HEK293 (cell line): ENCODE results near the gene BTBD3.

ENCODE experiments used
- CTCF ChIA-PET: fragments of 350-600 bp; formaldehyde crosslinking; extraction: SDS; loops from one replicate; lab custom pipeline; 2021; ENCODE audit warnings: antibody characterized with exemption; lab: Yijun Ruan, JAX
- POLR2A ChIA-PET: fragments of 300-600 bp; formaldehyde crosslinking; extraction: SDS; loops from one replicate; lab custom pipeline; 2020; ENCODE audit warnings: antibody characterized with exemption, inconsistent platforms; lab: Yijun Ruan, JAX
- H3K27ac ChIP-seq: fragments of 200-500 bp; sonication (Bioruptor generic); 2 replicates; pipeline ENCODE4 v1.5.1; 2014; ENCODE audit warnings: low read depth, low read length, control low read depth, inconsistent platforms; ENCODE audit errors: extremely low read depth
- H3K36me3 ChIP-seq, 2 experiments: fragments of 200-500 bp in 1 of 2; sonication (Bioruptor generic) in 1 of 2; 1 replicate in 1 of 2; 2 replicates in 1 of 2; pipeline ENCODE4 v1.5.1; 2014 to 2017; ENCODE audit warnings: inconsistent platforms in 2 of 2, low read length in 2 of 2; ENCODE audit not compliant: control insufficient read depth in 2 of 2, insufficient read depth in 1 of 2
- H3K4me1 ChIP-seq: fragments of 200-500 bp; sonication (Bioruptor generic); 2 replicates; pipeline ENCODE4 v1.5.1; 2014; ENCODE audit warnings: mild to moderate bottlenecking, low read length, inconsistent platforms; ENCODE audit not compliant: control insufficient read depth, insufficient read depth
- H3K4me3 ChIP-seq: 2 replicates; pipeline ENCODE4 v1.5.1; 2011; ENCODE audit warnings: low read depth, mild to moderate bottlenecking, control low read depth, low read length, moderate library complexity
- H3K9me3 ChIP-seq: fragments of 200-500 bp; sonication (Bioruptor generic); 2 replicates; pipeline ENCODE4 v1.5.1; 2014; ENCODE audit warnings: low read depth, low read length, inconsistent platforms; ENCODE audit not compliant: control insufficient read depth, insufficient read depth
- BCL11A ChIP-seq: fragments of 450-650 bp; formaldehyde crosslinking; IDR thresholded peaks from 2 replicates; pipeline ENCODE4 v1.5.1; 2016; ENCODE audit warnings: low read depth, missing biosample characterization, missing genetic modification characterization
- KLF1 ChIP-seq: fragments of 450-650 bp; formaldehyde crosslinking; IDR thresholded peaks from 2 replicates; pipeline ENCODE4 v1.5.1; 2016; ENCODE audit warnings: missing biosample characterization, missing genetic modification characterization
- REPIN1 ChIP-seq: fragments of 450-650 bp; formaldehyde crosslinking; IDR thresholded peaks from 2 replicates; pipeline ENCODE4 v1.5.1; 2017; ENCODE audit warnings: missing biosample characterization, missing genetic modification characterization, low read depth
- SCRT2 ChIP-seq: fragments of 450-650 bp; formaldehyde crosslinking; IDR thresholded peaks from 2 replicates; pipeline ENCODE4 v1.5.1; 2016; ENCODE audit warnings: missing biosample characterization, missing genetic modification characterization
- ZBTB48 ChIP-seq: fragments of 450-650 bp; formaldehyde crosslinking; IDR thresholded peaks from 2 replicates; pipeline ENCODE4 v1.5.1; 2016; ENCODE audit warnings: missing biosample characterization, missing genetic modification characterization
- ZNF138 ChIP-seq: fragments of 450-650 bp; formaldehyde crosslinking; IDR thresholded peaks from 2 replicates; pipeline ENCODE4 v1.5.1; 2016; ENCODE audit warnings: missing biosample characterization, missing genetic modification characterization, borderline replicate concordance
- ZNF146 ChIP-seq: fragments of 450-650 bp; formaldehyde crosslinking; IDR thresholded peaks from 2 replicates; pipeline ENCODE4 v1.5.1; 2016; ENCODE audit warnings: missing biosample characterization, missing genetic modification characterization
- ZNF184 ChIP-seq: fragments of 450-650 bp; IDR thresholded peaks from 2 replicates; pipeline ENCODE4 v1.5.1; 2018; ENCODE audit warnings: missing biosample characterization, mild to moderate bottlenecking, missing genetic modification characterization
- ZNF24 ChIP-seq: fragments of 450-650 bp; formaldehyde crosslinking; IDR thresholded peaks from 2 replicates; pipeline ENCODE4 v1.5.1; 2016; ENCODE audit warnings: missing biosample characterization, missing genetic modification characterization
- ZNF404 ChIP-seq: fragments of 450-650 bp; formaldehyde crosslinking; IDR thresholded peaks from 2 replicates; pipeline ENCODE4 v1.5.1; 2017; ENCODE audit warnings: missing biosample characterization, missing genetic modification characterization
- ZNF704 ChIP-seq: fragments of 450-650 bp; formaldehyde crosslinking; IDR thresholded peaks from 2 replicates; pipeline ENCODE4 v1.5.1; 2016; ENCODE audit warnings: missing biosample characterization, missing genetic modification characterization
- ZNF777 ChIP-seq: fragments of 450-650 bp; formaldehyde crosslinking; IDR thresholded peaks from 2 replicates; pipeline ENCODE4 v1.5.1; 2017; ENCODE audit warnings: missing biosample characterization, missing genetic modification characterization, borderline replicate concordance
- TF ChIP-seq, protein P1 (sequence below): fragments of 450-650 bp; formaldehyde crosslinking; IDR thresholded peaks from 2 replicates; pipeline ENCODE4 v1.5.1; 2016; ENCODE audit warnings: missing biosample characterization, missing genetic modification characterization
- TF ChIP-seq, protein P2 (sequence below): fragments of 450-650 bp; formaldehyde crosslinking; IDR thresholded peaks from 2 replicates; pipeline ENCODE4 v1.5.1; 2016; ENCODE audit warnings: missing biosample characterization, missing genetic modification characterization

Gene BTBD3

GRCh38 chr20:11970243-11970836 lies 52.6 kb downstream of the BTBD3 start (continued):
- TF ChIP-seq, protein P1, sequence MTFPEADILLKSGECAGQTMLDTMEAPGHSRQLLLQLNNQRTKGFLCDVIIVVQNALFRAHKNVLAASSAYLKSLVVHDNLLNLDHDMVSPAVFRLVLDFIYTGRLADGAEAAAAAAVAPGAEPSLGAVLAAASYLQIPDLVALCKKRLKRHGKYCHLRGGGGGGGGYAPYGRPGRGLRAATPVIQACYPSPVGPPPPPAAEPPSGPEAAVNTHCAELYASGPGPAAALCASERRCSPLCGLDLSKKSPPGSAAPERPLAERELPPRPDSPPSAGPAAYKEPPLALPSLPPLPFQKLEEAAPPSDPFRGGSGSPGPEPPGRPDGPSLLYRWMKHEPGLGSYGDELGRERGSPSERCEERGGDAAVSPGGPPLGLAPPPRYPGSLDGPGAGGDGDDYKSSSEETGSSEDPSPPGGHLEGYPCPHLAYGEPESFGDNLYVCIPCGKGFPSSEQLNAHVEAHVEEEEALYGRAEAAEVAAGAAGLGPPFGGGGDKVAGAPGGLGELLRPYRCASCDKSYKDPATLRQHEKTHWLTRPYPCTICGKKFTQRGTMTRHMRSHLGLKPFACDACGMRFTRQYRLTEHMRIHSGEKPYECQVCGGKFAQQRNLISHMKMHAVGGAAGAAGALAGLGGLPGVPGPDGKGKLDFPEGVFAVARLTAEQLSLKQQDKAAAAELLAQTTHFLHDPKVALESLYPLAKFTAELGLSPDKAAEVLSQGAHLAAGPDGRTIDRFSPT (tag by site-specific recombination): no peak
- no peak for TF ChIP-seq KLF1 (tag by site-specific recombination)

GRCh38 chr20:11972478-11972877 lies 54.8 kb downstream of the BTBD3 start:
- Histone ChIP-seq H3K27ac (no peak overlapping the region), H3K4me1 (no peaks in the 10 kb centered on the region), H3K4me3 (no peak overlapping the region), H3K9me3 (no peaks in the 10 kb centered on the region)
- ChIA-PET POLR2A (no interaction called here), CTCF (interaction anchor here (0.8 kb wide), 1 partner anchor 12 kb away, joined by 3 read pairs; no protein-coding TSS in a partner anchor)
- TF ChIP-seq REPIN1 (tag by site-specific recombination) (no peak), ZNF146 (tag by site-specific recombination) (no peak), ZNF777 (tag by site-specific recombination) (no peak), SCRT2 (no peak), ZBTB48 (no peak), ZNF404 (no peak), ZNF24 (tag by site-specific recombination) (no peak), ZNF704 (no peak), ZNF138 (tag by site-specific recombination) (no peak), BCL11A (tag by site-specific recombination) (no peak), ZNF184 (tag by site-specific recombination) (no peak)
- TF ChIP-seq, protein P2, sequence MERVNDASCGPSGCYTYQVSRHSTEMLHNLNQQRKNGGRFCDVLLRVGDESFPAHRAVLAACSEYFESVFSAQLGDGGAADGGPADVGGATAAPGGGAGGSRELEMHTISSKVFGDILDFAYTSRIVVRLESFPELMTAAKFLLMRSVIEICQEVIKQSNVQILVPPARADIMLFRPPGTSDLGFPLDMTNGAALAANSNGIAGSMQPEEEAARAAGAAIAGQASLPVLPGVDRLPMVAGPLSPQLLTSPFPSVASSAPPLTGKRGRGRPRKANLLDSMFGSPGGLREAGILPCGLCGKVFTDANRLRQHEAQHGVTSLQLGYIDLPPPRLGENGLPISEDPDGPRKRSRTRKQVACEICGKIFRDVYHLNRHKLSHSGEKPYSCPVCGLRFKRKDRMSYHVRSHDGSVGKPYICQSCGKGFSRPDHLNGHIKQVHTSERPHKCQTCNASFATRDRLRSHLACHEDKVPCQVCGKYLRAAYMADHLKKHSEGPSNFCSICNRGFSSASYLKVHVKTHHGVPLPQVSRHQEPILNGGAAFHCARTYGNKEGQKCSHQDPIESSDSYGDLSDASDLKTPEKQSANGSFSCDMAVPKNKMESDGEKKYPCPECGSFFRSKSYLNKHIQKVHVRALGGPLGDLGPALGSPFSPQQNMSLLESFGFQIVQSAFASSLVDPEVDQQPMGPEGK (tag by site-specific recombination): no peak
- TF ChIP-seq, all 188 proteins: peak for 0
- H3K36me3 ChIP-seq: no peaks in the 10 kb centered on the region
